Measurements from ENCODE around the gene PDIA2.

PDIA2 gene

GRCh38 chr16:336269-336668, 53.3 kb downstream of the PDIA2 start:
- TF ChIP-seq, protein P1, sequence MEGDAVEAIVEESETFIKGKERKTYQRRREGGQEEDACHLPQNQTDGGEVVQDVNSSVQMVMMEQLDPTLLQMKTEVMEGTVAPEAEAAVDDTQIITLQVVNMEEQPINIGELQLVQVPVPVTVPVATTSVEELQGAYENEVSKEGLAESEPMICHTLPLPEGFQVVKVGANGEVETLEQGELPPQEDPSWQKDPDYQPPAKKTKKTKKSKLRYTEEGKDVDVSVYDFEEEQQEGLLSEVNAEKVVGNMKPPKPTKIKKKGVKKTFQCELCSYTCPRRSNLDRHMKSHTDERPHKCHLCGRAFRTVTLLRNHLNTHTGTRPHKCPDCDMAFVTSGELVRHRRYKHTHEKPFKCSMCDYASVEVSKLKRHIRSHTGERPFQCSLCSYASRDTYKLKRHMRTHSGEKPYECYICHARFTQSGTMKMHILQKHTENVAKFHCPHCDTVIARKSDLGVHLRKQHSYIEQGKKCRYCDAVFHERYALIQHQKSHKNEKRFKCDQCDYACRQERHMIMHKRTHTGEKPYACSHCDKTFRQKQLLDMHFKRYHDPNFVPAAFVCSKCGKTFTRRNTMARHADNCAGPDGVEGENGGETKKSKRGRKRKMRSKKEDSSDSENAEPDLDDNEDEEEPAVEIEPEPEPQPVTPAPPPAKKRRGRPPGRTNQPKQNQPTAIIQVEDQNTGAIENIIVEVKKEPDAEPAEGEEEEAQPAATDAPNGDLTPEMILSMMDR (IDR thresholded peaks at IDR 0.05; ENCODE audit: poor library complexity, severe bottlenecking) = no peak
- H3K27ac ChIP-seq (ENCODE audit: poor library complexity, severe bottlenecking) = no peak overlapping the region
- H3K27me3 ChIP-seq (ENCODE audit: insufficient read depth, poor library complexity, severe bottlenecking) = no peaks in the 10 kb centered on the region
- no peak for ATAC-seq (ENCODE audit: low read depth)
- DNase-seq (ENCODE audit: low spot score) = no peak
- no peaks in the 10 kb centered on the region for H3K36me3 ChIP-seq (ENCODE audit: low read depth)
- no peak overlapping the region for H3K4me3 ChIP-seq (ENCODE audit: severe bottlenecking)
- H3K9me3 ChIP-seq (ENCODE audit: severe bottlenecking) = no peaks in the 10 kb centered on the region
- peaks cover 7% of the 10 kb centered on the region for H3K4me1 ChIP-seq (ENCODE audit: insufficient read depth, poor library complexity, severe bottlenecking)
